MCF 10A (cell line): ENCODE results near the gene CTSO. TPM values are rescaled to one million over a fixed set of nuclear protein-coding genes. Genes with fewer than 3 reads are reported as not detected.
"Not testable (repeated sequence)": the region's sequence is repeated elsewhere in the genome, so short reads cannot be mapped to it uniquely, and the experiment has no call there.

ENCODE experiments used
- BruUV-seq: library from RNA; stranded (reverse); fragments of 400-500 nt; replicated peaks from 2 replicates; lab custom pipeline; 2021; lab: Mats Ljungman, UMichigan
- CTCF ChIA-PET: fragments of 300-600 bp; sonication (Branson Sonifier 250); formaldehyde crosslinking; extraction: SDS; loops from one replicate; lab custom pipeline; 2021; ENCODE audit warnings: antibody characterized with exemption, inconsistent platforms; lab: Yijun Ruan, JAX
- POLR2A ChIA-PET: fragments of 300-600, 350-650 bp; sonication (Branson Sonifier 250); formaldehyde crosslinking; extraction: SDS; loops from one replicate; lab custom pipeline; 2020; ENCODE audit warnings: antibody characterized with exemption, inconsistent platforms; lab: Yijun Ruan, JAX
- DNase-seq: peaks from one replicate; pipeline ENCODE4 v3.0.0-alpha.2; 2018; ENCODE audit not compliant: unreplicated experiment
- H3K27ac Mint-ChIP-seq: one replicate; pipeline ENCODE4 v1.8.0; 2022; ENCODE audit warnings: mild to moderate bottlenecking, low read depth, mixed read lengths; ENCODE audit not compliant: unreplicated experiment
- H3K27me3 Mint-ChIP-seq: one replicate; pipeline ENCODE4 v1.8.0; 2022; ENCODE audit warnings: mixed read lengths; ENCODE audit not compliant: insufficient read depth, unreplicated experiment
- H3K36me3 Mint-ChIP-seq: one replicate; pipeline ENCODE4 v1.8.0; 2022; ENCODE audit warnings: mild to moderate bottlenecking, moderate library complexity, mixed read lengths; ENCODE audit not compliant: insufficient read depth, unreplicated experiment
- H3K4me1 Mint-ChIP-seq: one replicate; pipeline ENCODE4 v1.8.0; 2022; ENCODE audit warnings: mixed read lengths; ENCODE audit not compliant: insufficient read depth, unreplicated experiment
- H3K4me3 Mint-ChIP-seq: one replicate; pipeline ENCODE4 v1.8.0; 2022; ENCODE audit warnings: mild to moderate bottlenecking, moderate library complexity, mixed read lengths; ENCODE audit not compliant: unreplicated experiment
- H3K9me3 Mint-ChIP-seq: one replicate; pipeline ENCODE4 v1.8.0; 2022; ENCODE audit warnings: mixed read lengths; ENCODE audit not compliant: unreplicated experiment
- CTCF ChIP-seq: fragments of 200-600 bp; IDR thresholded peaks from one replicate; pipeline ENCODE4 v1.8.0; 2022; ENCODE audit warnings: antibody characterized with exemption, mild to moderate bottlenecking; ENCODE audit not compliant: unreplicated experiment
- intact Hi-C: fragments of 100-400 bp; cut with micrococcal nuclease; formaldehyde crosslinking; loops from 2 replicates; pipeline ENCODE4 v1.14.1; 2022
- total RNA-seq: library from RNA; stranded (reverse); gene quantifications from 2 replicates; pipeline ENCODE4 v1.2.3, GENCODE V29; 2022

CTSO gene
- total RNA-seq, 1 experiment from 2014 or later, result 2.3 TPM

- intact Hi-C loops, result no loop called here
- no peak for DNase-seq
Observed at GRCh38 chr4:155903453-155903852, 50.2 kb downstream of the CTSO start, which contains the start of gene TDO2. Gene TDO2, plus strand, starts transcription at chr4:155903696. Its CDS starts 63 bp downstream, at chr4:155903759.

GRCh38 chr4:155901013-155901412 is 52.7 kb downstream of the CTSO start:
- no peaks in the 10 kb centered on the region for H3K9me3 Mint-ChIP-seq
- no peak overlapping the region for H3K27ac Mint-ChIP-seq
- ChIA-PET POLR2A (interaction anchor here (0.9 to 1.6 kb wide), 3 partner anchors 12 to 26 kb away, joined by 3 to 4 read pairs (median 4); no protein-coding TSS in a partner anchor), CTCF (interaction anchor here (0.6 kb wide), 1 partner anchor 690 kb away, joined by 3 read pairs; no protein-coding TSS in a partner anchor)
- TF ChIP-seq CTCF, result no peak
- H3K4me1 Mint-ChIP-seq, result peaks cover 9% of the 10 kb centered on the region
- no peaks in the 10 kb centered on the region for H3K36me3 Mint-ChIP-seq
- no peaks in the 10 kb centered on the region for H3K27me3 Mint-ChIP-seq
- no peak for DNase-seq
- BruUV-seq, result no TSS peak
- intact Hi-C loops, result no loop called here
- H3K4me3 Mint-ChIP-seq, result no peak overlapping the region

More at GRCh38 chr4:155903453-155903852, 50.2 kb downstream of the CTSO start, which contains the start of gene TDO2:
- H3K27ac Mint-ChIP-seq, result no peak within 1 kb of the TSS
- H3K4me1 Mint-ChIP-seq, result peaks cover 19% of the 10 kb centered on the region
- H3K9me3 Mint-ChIP-seq, result no peaks in the 10 kb centered on the region
- no peaks in the 10 kb centered on the region for H3K27me3 Mint-ChIP-seq
- CTCF ChIA-PET, result interaction anchor here (0.6 to 0.7 kb wide), 2 partner anchors 102 to 255 kb away, joined by 3 to 4 read pairs; no protein-coding TSS in a partner anchor
- TF ChIP-seq CTCF, result no peak
- POLR2A ChIA-PET, result no interaction called here
- H3K36me3 Mint-ChIP-seq, result no peaks in the 10 kb centered on the region
- H3K4me3 Mint-ChIP-seq, result no peak within 1 kb of the TSS
- BruUV-seq, result no TSS peak

- no peak for TF ChIP-seq CTCF
- Mint-ChIP-seq H3K9me3 (no peaks in the 10 kb centered on the region), H3K27me3 (no peaks in the 10 kb centered on the region), H3K4me1 (peaks cover 9% of the 10 kb centered on the region), H3K4me3 (no peak overlapping the region), H3K27ac (no peak overlapping the region), H3K36me3 (no peaks in the 10 kb centered on the region)
- no TSS peak for BruUV-seq
- DNase-seq, result peak; percentile 74
- intact Hi-C loops, result no loop called here
- POLR2A ChIA-PET, result interaction anchor here (0.9 to 1.6 kb wide), 3 partner anchors 11 to 25 kb away, joined by 3 to 4 read pairs (median 4); no protein-coding TSS in a partner anchor
- CTCF ChIA-PET, result no interaction called here
Observed at GRCh38 chr4:155900381-155900780, 53.3 kb downstream of the CTSO start.

DNA sequence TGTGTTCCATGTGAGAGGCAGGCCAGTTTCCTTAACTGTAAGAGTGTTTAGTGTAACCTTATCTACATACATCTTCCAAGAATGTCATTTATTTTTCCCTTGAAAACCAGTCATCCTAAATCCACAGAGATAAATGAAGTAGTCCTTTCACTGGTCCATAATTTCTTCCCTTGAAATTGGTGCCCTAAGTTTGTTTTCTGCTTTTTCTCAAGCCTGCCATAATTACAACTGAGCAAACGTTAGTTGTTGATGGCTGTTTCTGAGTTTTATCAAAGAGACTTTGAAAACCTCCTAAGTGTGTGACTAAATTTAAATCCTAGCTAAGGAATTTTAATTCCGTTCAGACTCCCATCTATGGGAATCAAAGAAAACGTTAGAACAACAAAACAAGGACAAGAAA is 53.8 kb downstream of the CTSO start:
- no peaks in the 10 kb centered on the region for H3K9me3 Mint-ChIP-seq
- no TSS peak for BruUV-seq
- peaks cover 9% of the 10 kb centered on the region for H3K4me1 Mint-ChIP-seq
- no peak overlapping the region for H3K27ac Mint-ChIP-seq
- TF ChIP-seq CTCF, result no peak
- no peak overlapping the region for H3K4me3 Mint-ChIP-seq
- ChIA-PET POLR2A (interaction anchor here (1.0 kb wide), 1 partner anchor 15 kb away, joined by 3 read pairs; no protein-coding TSS in a partner anchor), CTCF (no interaction called here)
- intact Hi-C loops, result no loop called here
- no peaks in the 10 kb centered on the region for H3K27me3 Mint-ChIP-seq
- no peaks in the 10 kb centered on the region for H3K36me3 Mint-ChIP-seq
- no peak for DNase-seq

DNA sequence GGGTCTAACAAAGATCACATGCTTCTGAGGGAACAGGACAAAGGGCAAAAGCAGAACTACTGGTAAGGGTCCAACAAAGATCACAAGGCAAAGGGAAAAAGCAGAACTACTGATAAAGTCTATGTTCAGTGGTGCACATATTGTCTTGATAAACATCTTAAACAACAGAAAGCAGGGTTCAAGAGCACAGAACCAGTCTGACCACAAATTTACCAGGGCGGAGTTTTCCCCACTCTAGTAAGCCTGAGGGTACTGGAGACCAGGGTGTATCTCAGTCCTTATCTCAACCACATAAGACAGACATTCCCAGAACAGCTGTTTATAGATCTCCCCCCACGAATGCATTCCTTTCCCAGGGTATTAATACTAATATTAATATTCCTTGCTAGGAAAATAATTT is 55.3 kb downstream of the CTSO start:
- CTCF ChIA-PET, result interaction anchor here (0.6 kb wide), 1 partner anchor 88 kb away, joined by 3 read pairs; no protein-coding TSS in a partner anchor
- BruUV-seq, H3K4me1 Mint-ChIP-seq, H3K27me3 Mint-ChIP-seq, H3K4me3 Mint-ChIP-seq, H3K9me3 Mint-ChIP-seq, H3K27ac Mint-ChIP-seq, POLR2A ChIA-PET, DNase-seq, intact Hi-C loops, H3K36me3 Mint-ChIP-seq: not testable (repeated sequence)
